ENCODE data around the gene ANKRD18B.
"Not testable (repeated sequence)": the region's sequence is repeated elsewhere in the genome, so short reads cannot be mapped to it uniquely, and the experiment has no call there.

Gene ANKRD18B

DNA sequence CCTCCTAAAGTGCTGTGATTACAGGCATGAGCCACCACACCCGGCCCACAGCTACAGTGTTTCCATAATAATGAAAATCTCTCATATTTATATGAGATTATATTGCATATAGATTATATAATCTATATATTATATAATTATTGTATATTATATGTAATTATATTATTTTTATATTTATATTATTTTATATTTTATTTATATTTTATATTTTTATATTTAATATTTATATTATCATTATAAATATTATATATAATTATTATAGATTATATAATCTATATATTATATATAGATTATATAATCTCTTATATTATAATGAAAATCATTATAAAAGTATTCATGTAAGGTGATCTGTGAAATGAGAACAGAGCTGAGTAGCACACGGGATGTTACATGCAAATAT lies 11.5 kb downstream of the ANKRD18B start:
- no peak for DNase-seq (ENCODE audit: low spot score)

DNA sequence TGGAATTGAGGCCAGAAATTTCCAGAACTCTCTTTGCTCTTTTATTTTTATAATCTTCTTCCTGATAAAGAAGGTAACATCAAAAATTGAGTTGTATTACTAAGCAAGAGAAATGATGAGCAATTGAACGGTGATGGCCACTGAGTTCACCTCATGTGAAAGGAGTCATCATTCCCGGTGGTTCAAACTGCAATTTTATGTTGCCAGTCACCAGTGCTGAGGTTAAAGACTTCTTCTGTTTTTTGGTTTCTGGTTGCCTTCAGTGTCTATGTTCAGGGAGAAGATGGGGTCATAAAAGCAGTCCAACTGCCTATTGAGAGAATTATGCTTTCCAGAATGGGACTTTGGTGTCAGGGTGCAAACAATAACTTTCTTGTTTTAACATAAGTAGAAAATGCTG lies 19.4 kb downstream of the ANKRD18B start:
- DNase-seq (ENCODE audit: low spot score) = not testable (repeated sequence)

DNA sequence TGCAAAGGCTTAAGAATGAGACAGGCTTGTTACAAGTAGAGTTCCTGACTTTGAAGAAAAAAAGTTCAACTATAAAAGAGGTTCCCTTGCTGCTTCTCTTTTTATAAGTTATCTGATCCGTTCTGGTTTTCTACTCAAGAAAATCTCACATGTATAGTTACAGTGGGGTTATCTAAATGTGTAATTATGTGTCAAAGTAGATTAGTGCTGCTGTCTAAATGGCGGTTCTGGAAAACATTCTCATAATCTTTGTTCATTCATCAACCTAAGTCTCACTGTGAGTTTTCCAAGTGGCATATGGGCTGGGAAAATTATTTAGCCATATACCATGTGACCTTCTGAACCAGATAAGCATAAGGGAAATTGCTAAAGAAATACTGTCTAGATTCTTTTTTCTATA lies 21.7 kb downstream of the ANKRD18B start:
- DNase-seq (ENCODE audit: low spot score) = not testable (repeated sequence)

- not testable (repeated sequence) for DNase-seq (ENCODE audit: low spot score)
These were observed 24.8 kb downstream of the ANKRD18B start for GRCh38 chr9:33548816-33549215.

GRCh38 chr9:33549418-33549817 lies 25.4 kb downstream of the ANKRD18B start:
- not testable (repeated sequence) for DNase-seq (ENCODE audit: low spot score)

DNA sequence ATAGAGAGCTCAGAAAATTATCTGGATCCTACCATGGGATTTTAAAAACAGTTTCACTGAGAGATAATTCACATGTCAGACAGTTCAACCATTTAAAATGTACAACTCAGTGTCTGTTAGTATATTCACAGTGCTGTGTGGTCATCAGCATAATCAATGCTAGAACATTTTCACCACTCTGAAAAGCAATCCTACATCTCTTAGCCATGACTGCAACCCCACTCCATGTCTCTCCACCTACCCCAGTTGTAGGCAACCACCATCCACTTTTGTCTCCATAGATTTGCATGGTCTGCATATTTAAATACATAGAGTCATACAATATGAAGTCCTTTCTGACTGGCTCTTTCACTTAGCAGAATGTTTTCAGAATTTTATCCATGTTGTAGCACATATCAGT lies 27.1 kb downstream of the ANKRD18B start:
- not testable (repeated sequence) for DNase-seq (ENCODE audit: low spot score)

GRCh38 chr9:33552315-33552725 lies 28.3 kb downstream of the ANKRD18B start:
- not testable (repeated sequence) for DNase-seq (ENCODE audit: low spot score)

- DNase-seq (ENCODE audit: low spot score) = peak; percentile 11
These were observed 36.2 kb downstream of the ANKRD18B start for GRCh38 chr9:33560217-33560616.

DNA sequence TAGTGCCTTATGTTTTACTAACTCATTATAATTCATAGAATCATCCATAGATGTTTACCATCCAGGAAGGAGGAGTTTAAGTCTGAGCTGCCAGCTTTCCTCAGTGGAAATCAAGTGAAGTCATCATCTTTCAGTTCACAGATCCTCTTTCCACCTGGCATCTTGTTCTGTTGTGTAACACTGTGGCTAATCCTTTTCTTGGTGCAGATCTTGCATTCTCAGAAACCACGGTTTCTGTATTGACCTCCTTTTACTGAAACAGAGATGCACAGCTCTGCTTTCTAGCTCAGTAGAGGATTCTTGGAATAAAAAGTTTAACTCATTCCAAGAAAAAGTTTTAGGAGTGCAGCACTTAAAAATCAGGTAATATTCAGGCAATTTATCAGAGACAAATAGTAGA lies 38.1 kb downstream of the ANKRD18B start:
- DNase-seq (ENCODE audit: low spot score) = not testable (repeated sequence)

- DNase-seq (ENCODE audit: low spot score) = not testable (repeated sequence)
These were observed 43.7 kb downstream of the ANKRD18B start for GRCh38 chr9:33567776-33568175.

DNA sequence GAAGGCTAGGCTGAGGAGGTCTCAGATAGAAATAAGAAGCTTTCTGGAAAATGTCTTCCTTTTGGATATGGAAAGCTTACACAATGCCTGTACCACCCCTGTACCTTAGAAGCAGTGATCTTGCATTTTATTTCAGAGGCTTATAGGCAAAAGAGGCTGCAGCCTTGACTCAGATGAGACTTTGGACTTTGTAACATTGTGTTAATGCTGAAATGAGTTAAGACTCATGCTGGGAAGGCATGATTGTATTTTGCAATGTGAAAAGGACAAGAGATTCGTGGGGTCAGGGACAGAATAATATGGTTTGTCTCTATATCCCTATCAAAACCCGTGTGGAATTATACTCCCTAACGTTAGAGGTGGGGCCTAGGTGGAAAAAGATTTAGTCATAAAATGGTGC lies 53.7 kb downstream of the ANKRD18B start:
- DNase-seq (ENCODE audit: low spot score) = peak; percentile 8

GRCh38 chr9:33579996-33580395 lies 55.9 kb downstream of the ANKRD18B start:
- not testable (repeated sequence) for DNase-seq (ENCODE audit: low spot score)

DNA sequence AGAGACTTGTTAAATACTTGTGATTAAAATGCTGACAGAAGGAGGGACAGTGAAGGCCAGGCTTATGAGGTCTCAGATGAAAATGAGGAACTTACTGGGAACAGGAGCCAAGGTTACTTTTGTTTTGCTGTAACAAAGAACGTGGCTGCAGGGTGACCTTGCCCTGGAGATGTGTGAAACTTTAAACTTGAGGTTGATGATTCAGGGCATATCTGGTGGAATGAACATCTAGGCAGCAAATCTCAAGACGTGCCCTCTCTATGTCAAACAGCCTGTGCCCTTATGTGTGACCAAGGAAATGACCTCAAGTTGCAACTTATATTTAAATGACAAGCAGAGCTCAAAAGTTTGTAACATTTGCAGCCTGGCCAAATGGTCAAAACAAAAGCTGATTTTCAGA lies 58.6 kb downstream of the ANKRD18B start:
- not testable (repeated sequence) for DNase-seq (ENCODE audit: low spot score)

DNA sequence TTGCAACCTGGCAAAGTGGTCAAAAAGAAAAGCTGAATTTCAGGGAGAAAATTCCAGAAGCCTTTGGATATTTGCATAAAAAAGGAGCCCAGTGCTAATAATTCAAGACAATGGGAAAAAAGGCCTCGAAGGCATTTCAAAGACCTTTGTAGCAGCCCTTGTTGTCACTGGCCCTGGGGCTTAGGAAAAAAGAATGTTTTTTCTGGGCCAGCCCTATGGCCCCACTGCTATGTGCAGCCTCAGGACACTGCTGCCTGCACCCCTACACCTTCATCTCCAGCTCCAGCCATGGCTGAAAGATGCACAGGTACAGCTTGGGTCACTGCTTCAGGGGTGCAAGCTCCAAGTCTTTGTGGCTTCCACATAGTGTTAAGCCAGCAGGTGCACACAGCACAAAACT lies 62.1 kb downstream of the ANKRD18B start:
- DNase-seq (ENCODE audit: low spot score) = not testable (repeated sequence)

GRCh38 chr9:33587799-33588198 lies 63.7 kb downstream of the ANKRD18B start:
- not testable (repeated sequence) for DNase-seq (ENCODE audit: low spot score)

DNA sequence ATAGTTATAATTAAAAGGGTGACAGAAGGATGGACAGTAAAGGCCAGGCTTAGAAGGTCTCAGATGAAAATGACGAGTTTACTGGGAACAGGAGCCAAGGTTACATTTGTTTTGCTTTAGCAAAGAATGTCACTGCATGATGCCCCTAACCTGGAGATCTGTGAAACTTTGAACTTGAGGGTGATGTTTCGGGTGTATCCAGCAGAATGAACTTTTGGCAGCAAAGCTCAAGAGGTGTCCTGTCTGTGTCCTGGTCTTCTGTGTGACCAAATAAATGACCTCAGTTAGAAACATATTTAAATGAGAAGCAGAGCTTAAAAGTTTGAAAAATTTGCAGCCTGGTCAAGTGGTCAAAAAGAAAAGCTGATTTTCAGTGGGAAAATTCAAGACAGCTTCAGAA lies 64.8 kb downstream of the ANKRD18B start:
- not testable (repeated sequence) for DNase-seq (ENCODE audit: low spot score)

GRCh38 chr9:33590857-33591256 lies 66.8 kb downstream of the ANKRD18B start:
- DNase-seq (ENCODE audit: low spot score) = not testable (repeated sequence)

DNA sequence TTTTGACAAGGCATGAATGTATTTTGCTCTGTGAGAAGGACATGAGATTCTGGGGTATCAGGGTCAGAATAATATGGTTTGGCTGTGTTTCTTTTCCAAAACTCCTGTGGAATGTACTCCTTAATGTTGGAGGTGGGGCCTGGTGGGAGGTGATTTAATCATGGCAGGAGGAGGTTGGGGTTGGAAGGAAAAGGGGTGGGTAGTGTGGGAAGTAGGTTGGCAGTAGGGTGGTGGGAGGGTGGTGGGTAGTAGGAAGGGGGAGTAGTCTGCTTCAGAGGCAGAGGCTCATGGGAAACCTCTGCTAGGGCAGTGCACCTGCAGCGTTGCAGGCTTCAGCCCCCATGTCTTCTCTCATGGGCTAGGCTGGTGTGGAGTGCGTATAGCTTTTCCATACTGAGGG lies 72.9 kb downstream of the ANKRD18B start:
- not testable (repeated sequence) for DNase-seq (ENCODE audit: low spot score)

DNA sequence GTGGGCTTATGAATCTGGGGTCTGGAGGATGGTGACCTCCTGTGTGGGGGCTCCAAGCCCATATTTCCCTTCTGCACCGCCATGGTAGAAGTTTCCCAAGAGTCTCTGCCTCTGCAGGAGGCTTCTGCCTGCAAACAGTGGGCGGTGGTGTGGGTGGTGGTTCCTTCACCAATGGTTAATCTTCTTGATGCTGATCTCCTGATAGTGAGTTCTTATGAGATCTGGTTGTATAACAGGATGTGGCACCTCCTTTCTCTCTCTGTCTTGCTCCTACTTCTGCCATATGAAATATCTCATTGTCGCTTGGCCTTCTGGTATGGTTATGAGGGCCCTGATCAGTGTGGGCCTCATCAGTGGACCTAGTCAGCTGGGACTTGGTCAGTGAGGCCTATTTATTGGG lies 73.3 kb downstream of the ANKRD18B start:
- DNase-seq (ENCODE audit: low spot score) = not testable (repeated sequence)

DNA sequence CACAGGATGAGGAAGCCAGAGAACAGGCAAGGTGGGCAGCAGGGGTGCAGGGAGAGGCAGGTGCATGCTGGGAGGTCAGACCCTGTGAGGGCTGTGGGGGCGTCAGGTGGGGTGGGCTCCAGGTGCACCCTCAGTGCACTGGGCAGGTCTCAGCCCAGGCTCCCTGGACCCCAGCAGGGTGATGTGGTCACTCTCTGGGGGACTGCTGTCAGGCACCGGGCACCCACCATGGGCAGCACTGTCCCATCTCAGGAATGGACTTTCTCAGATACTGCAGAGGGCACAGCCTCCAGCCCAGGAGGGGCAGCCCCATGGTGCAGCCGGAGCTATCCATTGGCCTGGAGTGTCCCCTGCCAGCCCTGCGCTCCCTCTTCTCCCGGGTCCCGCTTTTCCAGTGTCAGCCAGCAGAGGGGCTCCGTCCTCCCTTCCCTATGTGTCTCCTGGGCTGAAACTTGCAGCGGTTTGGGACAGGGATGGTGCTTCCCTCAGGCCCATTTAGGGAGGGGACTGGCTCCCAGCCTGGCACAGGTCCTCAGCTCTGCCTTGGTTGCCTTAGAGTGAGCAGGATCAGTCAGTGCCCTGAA lies 74.8 kb downstream of the ANKRD18B start:
- not testable (repeated sequence) for DNase-seq (ENCODE audit: low spot score)

DNA sequence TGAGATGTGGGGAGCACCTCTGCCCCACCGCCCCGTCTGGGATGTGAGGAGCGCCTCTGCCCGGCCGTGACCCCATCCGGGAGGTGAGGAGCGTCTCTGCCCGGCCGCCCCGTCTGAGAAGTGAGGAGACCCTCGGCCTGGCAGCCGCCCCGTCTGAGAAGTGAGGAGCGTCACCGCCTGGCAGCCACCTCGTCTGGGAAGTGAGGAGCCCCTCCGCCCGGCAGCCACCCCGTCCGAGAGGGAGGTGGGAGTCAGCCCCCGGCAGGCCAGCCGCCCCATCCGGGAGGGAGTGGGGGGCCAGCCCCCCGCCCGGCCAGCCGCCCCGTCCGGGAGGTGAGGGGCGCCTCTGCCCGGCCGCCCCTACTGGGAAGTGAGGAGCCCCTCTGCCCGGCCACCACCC lies 76.9 kb downstream of the ANKRD18B start:
- not testable (repeated sequence) for DNase-seq (ENCODE audit: low spot score)

DNA sequence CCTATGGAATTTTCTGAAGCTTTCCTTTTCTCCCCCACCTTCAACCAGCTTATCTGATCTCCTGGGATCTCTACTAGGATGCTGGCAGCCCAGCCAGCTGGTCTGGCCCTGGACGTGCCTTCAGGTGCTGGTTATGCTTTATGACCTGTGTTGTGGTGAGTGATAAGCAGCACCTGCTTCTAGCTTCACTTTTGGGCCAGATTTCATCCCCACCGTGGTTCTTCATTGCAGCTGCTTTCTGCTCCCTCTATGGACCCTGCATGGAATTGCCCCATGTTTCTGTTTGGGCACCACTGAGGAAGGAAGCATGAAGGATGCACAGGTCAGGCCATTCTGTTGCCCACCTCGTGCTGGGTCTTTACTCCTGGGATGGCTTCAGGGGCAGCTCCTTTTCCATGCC lies 80.2 kb downstream of the ANKRD18B start:
- DNase-seq (ENCODE audit: low spot score) = not testable (repeated sequence)

- DNase-seq (ENCODE audit: low spot score) = not testable (repeated sequence)
These were observed 80.9 kb downstream of the ANKRD18B start for GRCh38 chr9:33604936-33605335.

- DNase-seq (ENCODE audit: low spot score) = no peak
These were observed 87.3 kb downstream of the ANKRD18B start for GRCh38 chr9:33611358-33611757.
